Dedifferentiated amniotic fluid mesenchymal stem cell (primary cell): ENCODE measurements around the gene TAS2R60.
A peak's percentile ranks its signal among the peaks of the same experiment; 100 is the strongest.
"Not testable (repeated sequence)": the region's sequence is repeated elsewhere in the genome, so short reads cannot be mapped to it uniquely, and the experiment has no call there.

Experiments
- DNase-seq: peaks from one replicate; pipeline ENCODE4 v3.0.0-alpha.2; 2016; ENCODE audit errors: extremely low spot score

Gene TAS2R60

DNA sequence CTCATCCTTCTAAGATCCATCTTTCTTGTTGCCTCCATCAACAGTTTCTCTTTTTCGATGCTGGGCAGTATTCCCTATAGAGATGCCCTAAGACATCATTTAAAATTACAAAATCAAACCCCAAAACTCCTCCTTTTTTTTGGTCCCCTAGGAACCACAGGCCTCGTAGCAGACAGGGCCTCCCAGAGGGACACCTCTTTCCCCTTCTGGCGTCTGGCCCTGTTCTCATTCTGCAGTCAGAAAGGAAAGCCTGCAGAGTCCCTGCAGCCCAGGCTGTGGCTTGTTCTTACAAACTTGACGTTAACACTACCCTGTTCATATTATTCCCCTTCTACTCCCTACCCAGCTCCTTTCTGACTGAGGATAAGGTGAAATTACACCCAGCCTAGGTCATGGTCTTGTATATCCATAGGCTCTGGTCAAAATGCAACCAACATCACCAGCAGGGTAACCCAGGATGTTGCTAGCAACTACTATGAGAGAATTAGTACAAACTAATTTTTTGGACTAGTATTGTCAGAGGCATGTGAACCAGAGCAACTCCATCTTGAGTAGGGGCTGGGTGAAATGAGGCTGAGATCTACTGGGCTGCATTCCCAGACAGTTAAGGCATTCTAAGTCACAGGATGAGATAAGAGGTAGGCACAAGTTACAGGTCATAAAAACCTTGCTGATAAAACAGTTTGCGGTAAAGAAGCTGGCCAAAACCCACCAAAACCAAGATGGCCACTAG lies 31.1 kb upstream of the TAS2R60 start:
- DNase-seq: no peak

DNA sequence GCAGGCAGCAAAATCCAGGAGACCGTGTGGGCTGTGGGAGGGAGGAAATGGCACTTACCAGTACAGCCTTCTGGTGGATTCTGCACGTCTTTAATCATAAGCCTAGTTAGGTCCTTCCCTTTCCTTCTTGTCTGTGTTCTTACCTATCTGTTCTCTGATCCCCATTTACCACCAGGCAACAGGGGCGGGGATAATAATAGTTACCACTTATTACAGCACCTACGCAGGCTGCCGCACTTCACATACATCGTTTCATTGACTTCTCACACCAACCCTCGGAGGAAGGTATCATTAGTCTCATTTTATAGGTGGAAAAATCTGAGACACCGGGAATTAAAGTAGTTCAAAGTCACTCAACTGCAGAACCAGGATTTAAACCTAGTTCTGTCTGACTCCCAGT lies 30.1 kb upstream of the TAS2R60 start:
- DNase-seq: no peak

DNA sequence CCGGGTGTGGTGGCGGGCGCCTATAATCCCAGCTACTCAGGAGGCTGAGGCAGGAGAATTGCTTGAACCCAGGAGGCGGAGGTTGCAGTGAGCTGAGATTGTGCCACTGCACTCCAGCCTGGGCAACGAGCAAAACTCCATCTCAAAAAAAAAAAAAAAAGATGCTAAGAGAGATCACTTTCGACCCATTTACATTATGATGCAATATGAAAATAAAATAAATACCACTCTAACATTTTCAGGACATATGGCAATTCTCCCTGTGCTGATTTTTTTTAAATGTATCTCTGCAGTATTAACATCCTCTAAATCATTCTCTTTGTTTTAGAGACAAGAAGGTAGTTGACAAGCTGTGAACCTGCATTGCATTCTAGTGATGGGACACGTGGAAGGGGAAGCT lies 28.0 kb upstream of the TAS2R60 start:
- DNase-seq: not testable (repeated sequence)

DNA sequence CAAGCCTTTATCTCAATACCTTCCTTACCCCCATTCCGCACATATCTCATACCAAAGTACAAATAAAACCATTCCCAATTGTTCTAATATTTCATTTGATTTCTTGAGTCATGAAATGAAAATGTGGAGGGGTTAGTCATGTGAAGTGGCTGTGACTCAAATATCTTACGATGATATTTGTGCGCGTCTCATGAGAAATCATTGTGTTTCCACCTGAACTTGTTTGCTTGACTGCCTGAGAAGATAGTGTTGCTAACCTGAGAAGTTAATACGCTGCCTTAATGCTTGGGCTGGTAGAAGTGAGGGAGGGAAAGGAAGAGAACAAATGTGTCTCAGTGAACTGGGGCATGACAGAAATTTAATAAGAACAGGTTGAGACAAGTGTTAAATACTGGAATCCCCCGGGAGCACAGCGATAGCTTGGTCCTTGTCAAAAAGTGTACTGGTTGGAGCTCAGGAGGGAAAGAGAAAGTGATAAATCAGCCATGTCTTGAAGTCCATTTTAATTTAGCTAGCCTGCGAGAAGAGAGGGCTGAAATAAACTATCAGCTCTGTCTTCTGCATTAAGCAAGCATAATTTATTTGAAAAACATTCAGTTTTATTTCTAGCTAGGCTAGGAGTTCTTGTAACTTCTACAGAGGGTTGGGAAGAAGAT lies 27.4 kb upstream of the TAS2R60 start:
- no peak for DNase-seq

DNA sequence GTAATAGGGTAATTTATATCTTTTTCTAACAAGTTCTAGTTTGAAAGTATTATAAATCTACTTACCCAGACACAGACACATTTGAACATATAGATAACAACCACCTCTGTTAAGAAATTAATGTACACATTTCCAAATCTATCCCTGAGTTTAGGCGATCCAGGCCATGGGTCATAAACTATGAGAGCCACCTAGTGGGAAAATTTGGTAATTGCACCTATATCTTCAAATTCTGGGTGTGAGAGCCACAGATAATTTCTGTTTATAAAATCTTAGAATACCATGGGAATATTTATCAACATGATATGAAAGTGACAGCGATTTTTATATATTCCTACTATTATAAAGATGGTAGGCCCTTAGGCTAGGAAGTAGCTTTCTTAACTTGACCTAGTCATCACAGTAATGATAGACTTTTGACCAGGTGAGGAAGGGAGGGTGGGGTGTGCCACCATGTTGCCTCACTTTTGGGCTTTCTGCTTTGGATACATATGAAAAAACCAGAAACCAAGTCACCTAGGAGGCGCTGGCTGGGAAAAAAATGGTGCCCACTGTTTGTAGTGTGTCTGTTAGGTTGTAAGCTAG lies 26.6 kb upstream of the TAS2R60 start:
- DNase-seq: peak; percentile 58

DNA sequence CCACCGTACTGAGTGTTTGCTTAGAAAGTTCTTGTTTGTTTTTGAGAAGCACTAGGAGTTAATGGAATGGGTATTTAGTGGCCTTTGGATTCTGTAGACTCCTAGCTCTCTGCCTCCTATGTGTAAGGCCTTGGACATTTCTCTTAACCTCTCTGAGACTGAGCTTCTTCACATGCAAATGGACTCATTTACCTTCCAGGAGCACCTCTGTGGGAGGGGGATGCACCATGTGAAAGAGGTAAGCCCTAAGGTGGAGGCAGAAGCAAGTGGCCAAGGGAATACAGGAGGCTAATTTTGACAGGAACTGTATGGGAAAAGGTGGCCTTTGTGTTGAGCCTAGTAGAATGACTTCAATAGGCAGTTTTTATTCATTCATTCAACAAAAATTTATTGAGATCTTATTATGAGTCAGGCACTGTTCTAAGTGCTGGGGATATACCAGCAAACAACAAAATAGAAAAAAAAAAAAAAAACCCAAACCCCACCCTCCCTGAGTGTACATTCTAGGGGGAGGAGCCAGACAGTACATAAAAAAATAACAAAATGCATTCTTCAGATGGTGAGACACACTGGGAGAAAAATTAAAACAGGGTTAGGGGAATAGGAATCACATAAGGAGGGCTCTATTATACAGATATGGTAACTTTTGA lies 25.4 kb upstream of the TAS2R60 start:
- DNase-seq: no peak

DNA sequence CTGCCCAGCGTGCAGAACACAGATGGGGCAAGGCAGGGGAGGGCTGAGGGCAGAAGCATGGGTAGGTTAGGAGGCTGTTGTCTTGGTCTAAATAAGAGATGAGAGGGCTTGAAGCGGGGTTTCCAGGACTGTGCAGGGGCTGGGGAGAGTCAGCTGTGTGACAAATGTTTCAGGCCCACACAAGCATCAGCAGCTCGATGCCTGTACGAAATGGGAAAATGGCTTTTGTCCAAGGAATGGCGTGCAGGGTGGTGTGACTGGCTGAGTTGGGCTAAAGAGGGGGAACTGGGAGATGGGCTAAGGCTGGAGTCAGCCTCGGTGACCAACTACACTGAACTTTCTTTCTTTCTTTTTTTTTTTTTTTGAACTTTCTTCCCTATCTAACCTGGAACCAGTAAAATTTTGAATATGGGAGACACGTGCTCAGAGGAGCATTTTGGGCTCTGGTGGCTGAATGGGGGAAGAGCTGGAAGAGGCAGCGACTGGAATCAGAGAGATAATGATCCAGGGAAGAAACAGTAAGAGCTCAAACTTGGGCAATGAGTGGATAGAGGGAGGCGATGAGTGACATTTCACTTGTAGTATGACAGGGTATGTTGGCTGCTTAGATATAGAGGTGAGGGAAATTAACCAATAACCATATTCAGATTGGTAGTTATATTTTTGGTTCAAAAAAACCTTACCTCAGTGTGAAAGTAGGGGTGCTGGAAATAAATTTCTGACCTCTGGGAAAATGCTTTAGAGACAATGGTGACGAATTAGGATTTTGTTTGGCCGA lies 24.4 kb upstream of the TAS2R60 start:
- no peak for DNase-seq

DNA sequence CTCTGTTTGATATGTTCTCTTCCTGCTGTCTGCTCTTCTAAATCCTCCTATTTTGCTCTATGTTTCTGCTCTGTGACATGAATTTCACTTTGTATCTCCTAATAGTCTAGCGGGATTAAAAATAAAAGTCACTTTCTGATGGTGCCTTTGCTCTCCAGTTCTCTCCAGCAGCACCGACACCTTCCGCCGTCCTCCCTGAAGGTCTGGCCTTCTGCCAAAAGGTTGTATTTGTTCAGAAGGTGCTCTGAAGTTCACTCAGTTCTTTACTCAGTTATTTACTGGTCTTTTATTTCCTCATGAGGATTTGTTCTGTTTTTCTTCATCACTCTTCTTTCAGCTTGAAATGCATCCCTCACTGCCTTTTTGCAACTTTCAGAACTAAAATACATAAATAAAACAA lies 23.4 kb upstream of the TAS2R60 start:
- DNase-seq: no peak

DNA sequence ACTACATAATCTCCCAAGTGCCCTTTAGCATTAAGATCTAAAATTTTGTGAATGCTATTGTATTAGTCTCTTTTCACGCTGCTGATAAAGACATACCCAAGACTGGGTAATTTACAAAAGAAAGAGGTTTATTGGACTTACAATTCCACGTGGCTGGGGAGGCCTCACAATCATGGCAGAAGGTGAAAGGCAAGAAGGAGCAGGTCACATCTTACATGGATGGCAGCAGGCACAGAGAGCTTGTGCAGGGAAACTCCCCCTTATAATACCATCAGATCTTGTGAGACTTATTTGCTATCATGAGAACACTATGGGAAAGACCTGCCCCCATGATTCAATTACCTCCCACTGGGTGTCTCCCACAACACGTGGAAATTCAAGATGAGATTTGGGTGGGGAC lies 22.6 kb upstream of the TAS2R60 start:
- not testable (repeated sequence) for DNase-seq

DNA sequence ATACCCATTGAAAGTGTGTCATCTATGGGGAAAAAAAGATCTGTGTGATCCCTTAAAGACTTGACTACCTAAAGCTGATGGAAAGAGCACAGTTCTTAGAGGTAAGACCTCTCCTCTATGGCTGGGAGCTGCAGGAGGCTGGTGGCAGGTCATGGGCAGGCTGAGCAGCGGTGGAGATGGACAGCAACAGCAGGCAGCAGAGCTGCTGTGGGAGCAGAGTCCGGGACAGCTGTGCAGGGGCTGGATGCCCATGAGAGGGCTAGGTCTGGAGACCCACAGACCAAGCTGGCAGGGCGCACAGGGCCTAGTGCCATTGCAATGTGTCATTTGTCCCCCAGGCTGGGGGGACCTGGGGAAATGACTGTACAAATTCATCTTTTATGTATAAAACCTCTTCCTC lies 21.2 kb upstream of the TAS2R60 start:
- DNase-seq: no peak

DNA sequence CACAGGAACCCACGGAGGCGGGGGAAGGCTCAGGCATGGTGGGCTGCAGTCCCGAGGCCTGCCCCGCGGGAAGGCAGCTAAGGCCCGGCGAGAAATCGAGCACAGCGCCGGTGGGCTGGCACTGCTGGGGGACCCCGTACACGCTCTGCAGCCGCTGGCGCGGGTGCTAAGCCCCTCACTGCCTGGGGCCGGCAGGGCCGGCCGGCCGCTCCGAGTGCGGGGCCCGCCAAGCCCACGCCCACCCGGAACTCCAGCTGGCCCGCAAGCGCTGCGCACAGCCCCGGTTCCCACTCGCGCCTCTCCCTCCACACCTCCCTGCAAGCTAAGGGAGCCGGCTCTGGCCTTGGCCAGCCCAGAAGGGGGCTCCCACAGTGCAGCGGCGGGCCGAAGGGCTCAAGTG lies 18.8 kb upstream of the TAS2R60 start:
- not testable (repeated sequence) for DNase-seq

DNA sequence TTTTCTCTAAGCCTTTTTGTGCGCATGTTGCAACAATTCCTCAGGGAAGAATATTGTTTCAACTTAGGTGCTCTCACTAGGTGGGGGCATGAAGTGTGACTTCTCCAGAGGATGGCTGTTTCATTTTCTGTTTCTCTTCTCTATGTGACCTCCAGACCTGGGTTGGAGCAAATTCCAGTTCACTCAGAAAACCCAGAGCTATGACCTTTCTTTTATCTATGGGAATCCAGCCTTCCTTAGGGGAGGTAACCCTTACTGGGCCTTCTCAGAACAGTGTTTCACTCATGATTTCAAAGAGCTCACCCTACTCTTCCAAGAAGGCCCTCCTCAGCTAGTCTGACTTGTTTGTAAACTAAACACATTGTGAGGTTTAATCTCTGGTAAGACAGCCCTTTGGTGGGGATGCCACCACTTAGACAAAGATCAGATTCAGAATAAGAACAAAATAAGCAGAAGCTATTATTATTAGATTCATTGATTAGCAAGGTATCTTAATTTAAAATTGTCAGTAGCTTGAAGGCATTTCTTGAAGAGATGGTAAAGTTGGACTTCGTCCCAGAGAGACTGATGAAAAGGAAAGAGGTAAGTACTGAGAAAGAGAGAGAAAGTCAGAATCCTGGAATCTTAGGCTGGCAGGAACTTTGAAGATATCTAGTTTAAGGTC lies 16.6 kb upstream of the TAS2R60 start:
- no peak for DNase-seq

DNA sequence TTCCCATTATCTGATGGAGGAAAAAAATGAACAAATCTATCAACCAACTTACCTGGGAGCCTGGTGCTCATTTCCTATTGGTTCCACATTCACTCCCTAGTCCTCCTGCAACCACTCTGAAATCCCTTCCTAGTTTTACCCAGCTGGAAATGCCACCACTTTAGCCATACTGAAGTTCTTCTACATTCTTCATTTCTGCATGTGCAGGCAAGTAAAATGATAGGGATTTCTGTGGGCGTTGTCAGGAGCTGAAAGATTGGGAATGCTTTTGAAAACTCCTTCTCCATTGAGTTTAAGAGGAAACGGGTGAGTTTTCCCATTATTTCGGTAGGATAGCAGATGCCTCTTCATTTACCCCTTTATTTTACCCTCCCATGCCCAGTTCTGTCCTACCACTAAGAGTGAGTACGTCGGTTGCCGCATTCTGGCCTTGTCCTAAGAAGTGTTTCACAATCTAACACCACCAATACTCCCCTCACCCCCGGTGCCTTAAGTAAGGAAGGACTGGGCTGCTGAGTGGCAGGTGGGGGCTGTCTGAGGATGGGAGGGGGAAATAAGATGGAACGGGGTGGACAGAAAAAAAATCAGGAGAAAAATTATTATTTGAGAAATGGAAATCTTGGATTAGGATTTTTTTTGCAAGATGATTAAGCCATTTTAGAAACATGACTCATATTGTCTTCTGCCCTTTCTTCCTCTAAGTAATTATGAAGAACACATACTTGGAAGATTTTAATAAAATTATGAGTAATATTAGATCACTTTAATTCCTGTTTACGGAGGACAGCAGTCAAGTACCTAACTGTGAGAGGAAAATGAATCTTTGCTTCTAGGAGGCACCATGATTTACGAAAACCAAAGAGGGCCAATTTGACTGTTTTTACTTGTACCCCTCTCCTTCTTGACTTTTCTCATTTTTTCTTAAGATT lies 13.2 kb upstream of the TAS2R60 start:
- no peak for DNase-seq

DNA sequence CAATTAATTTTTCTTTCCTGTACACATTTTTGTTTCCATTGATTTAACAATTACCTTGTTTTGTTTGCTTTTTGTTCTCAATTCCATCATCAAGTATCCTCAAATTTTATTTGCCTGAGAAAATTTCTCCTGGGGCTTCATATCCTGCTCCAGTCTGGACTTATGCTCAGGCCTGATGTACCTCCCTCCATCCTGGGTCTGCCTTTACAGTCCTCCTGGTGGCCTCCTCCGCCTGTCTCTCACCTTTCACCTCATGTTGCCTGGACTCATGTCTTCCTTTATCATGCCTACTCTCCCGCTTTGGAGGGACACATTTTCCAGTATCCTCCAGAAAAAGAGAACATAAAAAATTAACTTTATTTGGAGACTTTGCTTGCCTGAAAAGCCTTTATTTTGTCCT lies 12.1 kb upstream of the TAS2R60 start:
- no peak for DNase-seq

DNA sequence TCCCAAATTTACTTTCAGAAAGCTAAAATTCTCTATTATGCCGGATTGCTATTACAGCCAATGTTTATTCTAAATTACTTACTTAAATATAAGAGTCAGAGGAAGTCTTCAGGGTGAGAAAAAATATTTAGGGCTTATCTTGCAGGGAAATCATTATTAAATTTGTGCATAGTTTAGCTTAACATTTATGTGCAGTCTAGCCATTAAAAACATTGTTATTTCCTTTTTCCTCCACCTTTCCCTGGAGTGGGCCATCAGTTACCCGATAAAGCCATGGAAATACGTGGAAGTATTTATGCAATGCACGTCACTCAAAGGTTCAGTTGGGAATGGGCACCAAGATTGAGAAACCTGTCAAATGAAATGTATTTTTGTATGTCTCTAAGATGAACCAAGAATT lies 9.5 kb upstream of the TAS2R60 start:
- no peak for DNase-seq

DNA sequence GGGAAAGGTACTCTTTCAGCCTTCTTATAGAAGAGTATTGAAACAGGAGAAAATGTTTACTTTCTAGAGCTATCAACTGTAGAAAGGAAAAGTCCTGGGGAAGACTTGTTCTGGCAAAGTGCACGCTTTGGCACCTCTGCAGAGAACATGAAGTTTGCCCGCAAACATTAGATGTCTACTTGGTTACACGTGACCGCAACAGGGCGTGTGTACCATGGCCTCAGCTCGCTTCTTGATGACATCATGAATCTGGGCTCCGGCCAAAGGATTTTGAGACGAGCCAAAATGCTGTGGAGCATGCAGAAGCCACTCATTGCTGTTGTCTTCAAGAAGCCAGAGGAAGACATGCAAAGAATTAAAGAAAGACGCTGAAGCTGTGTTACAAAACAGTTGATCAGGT lies 8.6 kb upstream of the TAS2R60 start:
- no peak for DNase-seq

DNA sequence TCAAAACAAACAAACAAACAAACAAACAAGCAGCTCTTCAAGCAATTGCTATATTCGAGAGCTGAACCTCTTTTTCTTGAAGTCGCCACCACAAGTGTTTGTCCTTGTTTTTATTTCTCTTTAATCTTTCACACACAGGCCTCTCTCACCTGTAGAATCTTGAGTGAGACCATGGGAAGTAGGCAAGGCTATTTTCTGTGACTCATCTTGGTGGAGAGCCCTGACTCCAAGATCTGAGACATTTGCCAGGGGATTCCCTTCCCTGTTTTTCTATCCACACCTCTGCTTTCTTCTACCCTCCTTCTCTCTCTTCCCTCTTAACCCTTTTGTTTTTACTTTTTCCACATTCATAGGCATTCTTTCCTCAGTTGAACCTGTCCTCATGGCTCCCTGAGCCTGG lies 8.0 kb upstream of the TAS2R60 start:
- DNase-seq: no peak

DNA sequence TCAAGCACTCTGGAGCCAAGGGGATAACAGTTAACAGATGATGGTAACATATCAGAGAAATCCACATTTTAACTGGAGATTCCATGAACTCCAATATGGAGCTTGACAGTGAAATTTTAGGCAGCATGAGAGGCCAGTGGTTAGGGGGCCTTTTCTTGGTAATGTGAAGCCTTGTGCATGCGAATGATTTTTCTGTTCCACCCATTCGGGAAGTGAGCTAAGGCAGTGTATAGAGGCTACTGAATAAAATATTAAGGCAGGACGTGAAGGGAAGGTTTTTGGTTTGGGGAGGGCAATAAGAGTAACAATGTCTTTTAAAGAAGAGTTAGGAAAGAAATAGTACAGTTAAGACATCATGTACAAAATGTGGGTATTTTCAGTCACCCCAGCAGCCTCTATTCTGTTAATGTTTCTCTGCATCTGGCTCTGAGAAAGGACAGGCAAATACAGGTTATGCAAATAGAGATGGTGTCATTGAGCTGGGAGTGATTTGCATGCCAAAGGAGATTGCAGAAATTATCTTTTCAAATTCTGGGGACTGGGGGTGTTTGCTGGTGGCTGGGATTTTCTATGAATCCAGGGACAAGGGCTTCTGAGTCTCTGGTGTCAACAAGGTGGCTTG lies 6.8 kb upstream of the TAS2R60 start:
- no peak for DNase-seq

DNA sequence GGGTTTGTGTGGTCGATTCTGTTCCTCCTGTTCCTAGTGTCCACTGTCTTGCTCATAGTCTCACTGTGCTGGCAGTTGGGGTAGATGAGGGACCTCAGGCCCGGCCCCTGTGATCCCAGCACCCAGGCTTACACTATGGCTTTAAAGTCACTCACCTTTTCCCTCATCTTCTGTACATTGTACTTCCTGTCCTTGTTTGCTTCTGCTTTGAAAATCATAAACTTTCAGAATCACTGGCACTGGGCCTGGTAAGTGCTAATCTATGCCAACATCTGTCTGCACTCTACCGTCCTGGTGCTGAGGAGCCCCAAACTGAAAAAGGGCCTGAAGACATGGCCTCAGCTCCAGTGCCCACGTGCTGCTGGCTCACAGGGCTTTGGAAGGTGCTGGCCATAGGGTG lies 5.7 kb upstream of the TAS2R60 start:
- no peak for DNase-seq

DNA sequence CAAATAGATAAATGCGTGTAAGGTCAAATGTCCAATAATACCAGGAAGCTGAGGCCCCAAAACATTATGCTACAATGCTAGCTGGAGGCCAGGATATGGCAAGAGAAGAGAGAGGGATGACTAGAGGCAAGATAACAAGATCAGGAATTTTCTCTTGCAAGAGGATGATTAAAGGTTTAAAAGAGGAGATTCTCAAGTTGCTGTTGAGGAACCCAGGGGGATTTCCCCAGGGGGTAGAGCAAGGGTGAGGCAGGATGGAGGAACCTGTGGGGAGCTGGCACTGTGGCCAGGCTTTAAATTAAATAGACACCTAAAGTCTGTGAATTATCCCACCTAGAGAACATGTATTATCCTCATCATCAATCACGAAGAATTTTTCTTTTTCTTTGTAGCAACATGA lies 3.4 kb upstream of the TAS2R60 start:
- DNase-seq: no peak
